Measurements from ENCODE around the gene AP3B1.

DNA sequence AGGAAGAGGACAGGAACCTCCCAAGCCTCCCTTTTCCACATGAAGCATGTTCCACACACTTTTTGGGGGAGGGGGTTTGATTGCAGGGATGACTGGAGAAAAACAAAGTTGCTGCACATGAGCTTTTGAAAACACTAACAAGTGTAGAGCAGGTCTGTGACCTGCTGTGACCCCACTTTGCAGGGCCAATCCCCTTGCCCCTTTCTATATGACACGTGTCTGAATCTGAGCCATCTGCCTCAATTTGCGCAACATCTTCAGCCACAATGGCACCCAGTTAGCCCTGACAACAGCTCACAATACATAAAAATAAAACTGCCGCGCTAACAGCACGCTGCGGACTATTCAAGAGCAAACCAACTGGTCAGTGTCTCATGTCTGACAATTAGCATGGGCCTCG, 290.6 kb downstream of the AP3B1 start:
- TF ChIP-seq, protein P1, sequence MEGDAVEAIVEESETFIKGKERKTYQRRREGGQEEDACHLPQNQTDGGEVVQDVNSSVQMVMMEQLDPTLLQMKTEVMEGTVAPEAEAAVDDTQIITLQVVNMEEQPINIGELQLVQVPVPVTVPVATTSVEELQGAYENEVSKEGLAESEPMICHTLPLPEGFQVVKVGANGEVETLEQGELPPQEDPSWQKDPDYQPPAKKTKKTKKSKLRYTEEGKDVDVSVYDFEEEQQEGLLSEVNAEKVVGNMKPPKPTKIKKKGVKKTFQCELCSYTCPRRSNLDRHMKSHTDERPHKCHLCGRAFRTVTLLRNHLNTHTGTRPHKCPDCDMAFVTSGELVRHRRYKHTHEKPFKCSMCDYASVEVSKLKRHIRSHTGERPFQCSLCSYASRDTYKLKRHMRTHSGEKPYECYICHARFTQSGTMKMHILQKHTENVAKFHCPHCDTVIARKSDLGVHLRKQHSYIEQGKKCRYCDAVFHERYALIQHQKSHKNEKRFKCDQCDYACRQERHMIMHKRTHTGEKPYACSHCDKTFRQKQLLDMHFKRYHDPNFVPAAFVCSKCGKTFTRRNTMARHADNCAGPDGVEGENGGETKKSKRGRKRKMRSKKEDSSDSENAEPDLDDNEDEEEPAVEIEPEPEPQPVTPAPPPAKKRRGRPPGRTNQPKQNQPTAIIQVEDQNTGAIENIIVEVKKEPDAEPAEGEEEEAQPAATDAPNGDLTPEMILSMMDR (IDR thresholded peaks at IDR 0.05) = no peak
- TF ChIP-seq POLR2A (IDR thresholded peaks at IDR 0.05) = no peak
- TF ChIP-seq POLR2AphosphoS5 (IDR thresholded peaks at IDR 0.05; ENCODE audit: insufficient read depth in 1 of 2, low read depth in 1 of 2) = no peak
